DOHH2 (cell line): ENCODE results near the gene TYMS.

ENCODE experiments used
- CTCF ChIP-seq: fragments of 200-600 bp; sonication (generic); IDR thresholded peaks from one replicate; pipeline ENCODE4 v1.5.1; 2014; ENCODE audit warnings: antibody characterized with exemption, mild to moderate bottlenecking, low read depth, low read length; ENCODE audit not compliant: poor library complexity, severe bottlenecking
- EZH2phosphoT487 ChIP-seq: fragments of 200-600 bp; sonication (generic); IDR thresholded peaks from 2 replicates; pipeline ENCODE4 v1.6.1; 2017; ENCODE audit warnings: borderline replicate concordance, mild to moderate bottlenecking, antibody characterized with exemption, low read length, moderate library complexity, mixed read lengths

DNA sequence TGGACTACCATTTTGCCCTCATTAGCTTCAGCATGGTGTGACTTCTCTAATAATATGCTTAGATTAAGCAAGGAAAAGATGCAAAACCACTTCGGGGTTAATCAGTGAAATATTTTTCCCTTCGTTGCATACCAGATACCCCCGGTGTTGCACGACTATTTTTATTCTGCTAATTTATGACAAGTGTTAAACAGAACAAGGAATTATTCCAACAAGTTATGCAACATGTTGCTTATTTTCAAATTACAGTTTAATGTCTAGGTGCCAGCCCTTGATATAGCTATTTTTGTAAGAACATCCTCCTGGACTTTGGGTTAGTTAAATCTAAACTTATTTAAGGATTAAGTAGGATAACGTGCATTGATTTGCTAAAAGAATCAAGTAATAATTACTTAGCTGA is 16.3 kb downstream of the TYMS start:
- TF ChIP-seq EZH2phosphoT487 (no peak), CTCF (no peak)
